K562 (cell line): Measurements from ENCODE around the gene ARL8A. TPM values are rescaled to one million over a fixed set of nuclear protein-coding genes. Genes with fewer than 3 reads are reported as not detected.

Experiments
- MXI1 ChIP-seq: IDR thresholded peaks from 2 replicates; pipeline ENCODE4 v1.6.1; 2011; ENCODE audit warnings: low read depth, mild to moderate bottlenecking, improper control_type of control experiment, low read length
- NCOA2 ChIP-seq, 2 experiments: fragments of 450-650 bp; IDR thresholded peaks; 2 replicates each; pipeline ENCODE4 v1.6.1; 2018; ENCODE audit warnings: mild to moderate bottlenecking in 2 of 2, moderate library complexity in 1 of 2; ENCODE audit not compliant: partially characterized antibody in 2 of 2
- SETDB1 ChIP-seq: IDR thresholded peaks from one replicate; pipeline ENCODE4 v1.6.1; 2012; ENCODE audit warnings: low read length, control low read depth, inconsistent platforms
- SMAD3 ChIP-seq: fragments of 450-650 bp; formaldehyde crosslinking; conservative IDR thresholded peaks from 2 replicates; pipeline ENCODE4 v1.4.0; 2020; ENCODE audit warnings: mild to moderate bottlenecking
- TAF15 ChIP-seq: fragments of 200-400 bp; formaldehyde crosslinking; IDR thresholded peaks from 2 replicates; pipeline ENCODE4 v1.6.1; 2017; ENCODE audit warnings: mild to moderate bottlenecking, low read depth, low read length, moderate library complexity
- TEAD2 ChIP-seq: fragments of 450-650 bp; IDR thresholded peaks from 2 replicates; pipeline ENCODE4 v1.6.1; 2016; ENCODE audit warnings: missing genetic modification characterization, control low read depth, missing compliant biosample characterization
- ZNF239 ChIP-seq: fragments of 250-450 bp; sonication (Bioruptor Pico); IDR thresholded peaks from 2 replicates; pipeline ENCODE4 v1.4.0; 2020; ENCODE audit warnings: mild to moderate bottlenecking
- ZNF24 ChIP-seq: fragments of 450-650 bp; IDR thresholded peaks from 2 replicates; pipeline ENCODE4 v1.6.1; 2016
- ZNF717 ChIP-seq: fragments of 250-450 bp; sonication (Bioruptor Pico); IDR thresholded peaks from 2 replicates; pipeline ENCODE4 v1.5.0; 2021
- polyA plus RNA-seq, 8 experiments: library from polyadenylated mRNA; depleted of rRNA in 4 of 8; stranded (reverse) in 5 of 8; unstranded in 3 of 8; fragments of >200 nt; fragmentation: Nextera tagmentation in 2 of 8; fragmentation: Illumina TruSeq in 1 of 8; extraction: Ambion mirVana in 2 of 8; extraction: Trizol in 1 of 8; gene quantifications; 2 replicates each; pipeline versions ENCODE4 v1.2.1 to v1.2.3, GENCODE V29; 2011 to 2014; ENCODE audit warnings: inconsistent platforms in 1 of 8, missing spikeins in 1 of 8
- total RNA-seq, 7 experiments: library from RNA; depleted of rRNA in 6 of 7; stranded (reverse); fragments of >200 nt in 6 of 7; fragmentation: Illumina TruSeq in 2 of 7; extraction: Trizol in 2 of 7; gene quantifications; 2 replicates each; pipeline versions ENCODE4 v1.2.1 to v1.2.3, GENCODE V29; 2011 to 2021; ENCODE audit warnings: low replicate concordance in 1 of 7
- TF ChIP-seq, protein P1 (sequence below): fragments of 450-650 bp; IDR thresholded peaks from 2 replicates; pipeline ENCODE4 v1.6.1; 2016; ENCODE audit warnings: borderline replicate concordance
- TF ChIP-seq, protein P2 (sequence below): fragments of 250-450 bp; sonication (Bioruptor Pico); IDR thresholded peaks from 2 replicates; pipeline ENCODE4 v1.8.0; 2021; ENCODE audit warnings: borderline replicate concordance, mild to moderate bottlenecking, moderate library complexity; ENCODE audit not compliant: poor library complexity, severe bottlenecking
- TF ChIP-seq, protein P3 (sequence below), 2 experiments: fragments of 450-650 bp; formaldehyde crosslinking in 1 of 2; IDR thresholded peaks; 2 replicates each; pipeline versions ENCODE4 v1.4.0 to v1.6.1; 2014 to 2020; ENCODE audit warnings: mild to moderate bottlenecking in 2 of 2, borderline replicate concordance in 1 of 2, low read depth in 1 of 2

Gene ARL8A
- total and polyA plus RNA-seq, 9 of the 15 experiments (the other 6 are each of a cell fraction or from before 2014, with no cell fraction given), result 0.17 to 27.3 (median 15.6) TPM

DNA sequence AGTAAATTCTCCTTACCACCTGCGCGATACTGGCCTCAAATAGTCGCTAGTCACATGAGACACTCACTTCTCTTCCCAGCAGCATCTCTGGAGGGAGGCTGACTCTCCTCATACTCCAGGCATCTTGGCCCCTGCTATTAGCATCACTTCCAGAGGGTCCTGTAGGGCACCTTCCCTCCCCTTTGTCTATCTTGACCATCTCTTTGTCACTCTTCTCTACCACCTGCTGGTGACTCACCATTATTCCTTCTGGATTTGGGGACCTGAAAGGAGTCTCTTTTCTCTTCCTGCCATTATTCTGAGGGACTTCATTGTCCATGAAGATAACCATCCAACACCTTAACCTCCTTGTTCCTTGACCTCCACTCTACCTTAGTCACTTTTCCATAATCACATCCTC, 53.5 kb downstream of the ARL8A start (continued):
- TF ChIP-seq, protein P1, sequence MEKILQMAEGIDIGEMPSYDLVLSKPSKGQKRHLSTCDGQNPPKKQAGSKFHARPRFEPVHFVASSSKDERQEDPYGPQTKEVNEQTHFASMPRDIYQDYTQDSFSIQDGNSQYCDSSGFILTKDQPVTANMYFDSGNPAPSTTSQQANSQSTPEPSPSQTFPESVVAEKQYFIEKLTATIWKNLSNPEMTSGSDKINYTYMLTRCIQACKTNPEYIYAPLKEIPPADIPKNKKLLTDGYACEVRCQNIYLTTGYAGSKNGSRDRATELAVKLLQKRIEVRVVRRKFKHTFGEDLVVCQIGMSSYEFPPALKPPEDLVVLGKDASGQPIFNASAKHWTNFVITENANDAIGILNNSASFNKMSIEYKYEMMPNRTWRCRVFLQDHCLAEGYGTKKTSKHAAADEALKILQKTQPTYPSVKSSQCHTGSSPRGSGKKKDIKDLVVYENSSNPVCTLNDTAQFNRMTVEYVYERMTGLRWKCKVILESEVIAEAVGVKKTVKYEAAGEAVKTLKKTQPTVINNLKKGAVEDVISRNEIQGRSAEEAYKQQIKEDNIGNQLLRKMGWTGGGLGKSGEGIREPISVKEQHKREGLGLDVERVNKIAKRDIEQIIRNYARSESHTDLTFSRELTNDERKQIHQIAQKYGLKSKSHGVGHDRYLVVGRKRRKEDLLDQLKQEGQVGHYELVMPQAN, result 0 out of 2 replicates have a peak, but pooled peaks have one; percentile 9
- TF ChIP-seq SETDB1 (no peak), TAF15 (no peak), ZNF24 (no peak), ZNF239 (CRISPR knock-in tag) (no peak), ZNF717 (CRISPR knock-in tag) (no peak), SMAD3 (no peak), NCOA2 (IDR thresholded peaks at IDR 0.05; ENCODE audit: partially characterized antibody in 2 of 2) (no peak), MXI1 (no peak), TEAD2 (tag) (no peak)
- TF ChIP-seq, protein P2, sequence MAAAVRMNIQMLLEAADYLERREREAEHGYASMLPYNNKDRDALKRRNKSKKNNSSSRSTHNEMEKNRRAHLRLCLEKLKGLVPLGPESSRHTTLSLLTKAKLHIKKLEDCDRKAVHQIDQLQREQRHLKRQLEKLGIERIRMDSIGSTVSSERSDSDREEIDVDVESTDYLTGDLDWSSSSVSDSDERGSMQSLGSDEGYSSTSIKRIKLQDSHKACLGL (CRISPR knock-in tag), result no peak
- TF ChIP-seq, protein P3, sequence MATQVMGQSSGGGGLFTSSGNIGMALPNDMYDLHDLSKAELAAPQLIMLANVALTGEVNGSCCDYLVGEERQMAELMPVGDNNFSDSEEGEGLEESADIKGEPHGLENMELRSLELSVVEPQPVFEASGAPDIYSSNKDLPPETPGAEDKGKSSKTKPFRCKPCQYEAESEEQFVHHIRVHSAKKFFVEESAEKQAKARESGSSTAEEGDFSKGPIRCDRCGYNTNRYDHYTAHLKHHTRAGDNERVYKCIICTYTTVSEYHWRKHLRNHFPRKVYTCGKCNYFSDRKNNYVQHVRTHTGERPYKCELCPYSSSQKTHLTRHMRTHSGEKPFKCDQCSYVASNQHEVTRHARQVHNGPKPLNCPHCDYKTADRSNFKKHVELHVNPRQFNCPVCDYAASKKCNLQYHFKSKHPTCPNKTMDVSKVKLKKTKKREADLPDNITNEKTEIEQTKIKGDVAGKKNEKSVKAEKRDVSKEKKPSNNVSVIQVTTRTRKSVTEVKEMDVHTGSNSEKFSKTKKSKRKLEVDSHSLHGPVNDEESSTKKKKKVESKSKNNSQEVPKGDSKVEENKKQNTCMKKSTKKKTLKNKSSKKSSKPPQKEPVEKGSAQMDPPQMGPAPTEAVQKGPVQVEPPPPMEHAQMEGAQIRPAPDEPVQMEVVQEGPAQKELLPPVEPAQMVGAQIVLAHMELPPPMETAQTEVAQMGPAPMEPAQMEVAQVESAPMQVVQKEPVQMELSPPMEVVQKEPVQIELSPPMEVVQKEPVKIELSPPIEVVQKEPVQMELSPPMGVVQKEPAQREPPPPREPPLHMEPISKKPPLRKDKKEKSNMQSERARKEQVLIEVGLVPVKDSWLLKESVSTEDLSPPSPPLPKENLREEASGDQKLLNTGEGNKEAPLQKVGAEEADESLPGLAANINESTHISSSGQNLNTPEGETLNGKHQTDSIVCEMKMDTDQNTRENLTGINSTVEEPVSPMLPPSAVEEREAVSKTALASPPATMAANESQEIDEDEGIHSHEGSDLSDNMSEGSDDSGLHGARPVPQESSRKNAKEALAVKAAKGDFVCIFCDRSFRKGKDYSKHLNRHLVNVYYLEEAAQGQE (IDR thresholded peaks at IDR 0.05; ENCODE audit: borderline replicate concordance), result peak; percentile 63; the same call in 1 of the 2 replicates
- TF ChIP-seq, protein P3 (CRISPR knock-in tag; IDR thresholded peaks at IDR 0.05; ENCODE audit: low read depth), result no peak
